ENCODE data around the gene ZNF236.
A peak's percentile ranks its signal among the peaks of the same experiment; 100 is the strongest.
"Not testable (repeated sequence)": the region's sequence is repeated elsewhere in the genome, so short reads cannot be mapped to it uniquely, and the experiment has no call there.

ZNF236 gene

DNA sequence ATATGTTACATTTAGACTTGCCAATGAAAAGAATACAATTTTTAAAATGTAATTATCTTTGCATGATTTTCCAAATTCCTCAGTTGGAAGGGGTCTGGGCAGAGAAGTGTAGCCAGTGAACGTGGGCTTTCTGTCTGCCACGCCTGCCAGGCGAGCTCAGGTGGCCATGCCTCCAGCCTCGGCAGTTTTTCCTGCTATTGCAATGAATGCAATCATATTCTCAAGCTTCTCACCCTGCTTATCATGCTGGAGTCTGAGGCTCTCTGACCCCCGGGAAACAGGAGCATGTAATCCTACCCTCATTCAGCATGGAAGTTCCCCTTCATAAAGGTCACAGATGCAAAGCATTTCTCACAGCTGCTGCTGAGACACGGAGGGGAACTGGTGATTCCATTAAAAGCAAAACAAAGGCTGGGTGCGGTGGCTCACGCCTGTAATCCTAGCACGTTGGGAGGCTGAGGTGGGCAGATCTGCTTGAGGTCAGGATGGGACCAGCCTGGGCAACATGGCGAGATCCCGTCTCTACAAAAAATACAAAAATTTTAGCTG is 155.4 kb downstream of the ZNF236 start:
- no peak for DNase-seq

DNA sequence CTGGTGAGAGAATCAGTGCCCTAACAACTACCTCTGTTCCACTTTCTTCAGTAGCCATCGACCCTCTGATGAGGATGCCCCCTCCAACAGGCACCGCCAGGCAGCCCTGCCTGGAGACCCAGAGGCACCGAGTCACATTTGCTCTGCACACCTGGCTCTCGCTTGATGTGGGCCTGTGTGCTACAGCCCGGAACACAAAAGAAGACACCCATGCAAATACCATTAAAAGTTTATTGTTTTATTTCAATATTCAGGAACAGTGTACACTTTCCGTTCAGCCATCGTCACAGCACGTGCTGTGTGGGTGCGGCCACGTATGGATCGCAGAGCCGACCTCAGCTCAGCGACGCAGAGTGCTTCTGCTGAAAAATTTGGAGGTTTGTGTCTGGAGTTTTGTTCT is 156.3 kb downstream of the ZNF236 start:
- no peak for DNase-seq

DNA sequence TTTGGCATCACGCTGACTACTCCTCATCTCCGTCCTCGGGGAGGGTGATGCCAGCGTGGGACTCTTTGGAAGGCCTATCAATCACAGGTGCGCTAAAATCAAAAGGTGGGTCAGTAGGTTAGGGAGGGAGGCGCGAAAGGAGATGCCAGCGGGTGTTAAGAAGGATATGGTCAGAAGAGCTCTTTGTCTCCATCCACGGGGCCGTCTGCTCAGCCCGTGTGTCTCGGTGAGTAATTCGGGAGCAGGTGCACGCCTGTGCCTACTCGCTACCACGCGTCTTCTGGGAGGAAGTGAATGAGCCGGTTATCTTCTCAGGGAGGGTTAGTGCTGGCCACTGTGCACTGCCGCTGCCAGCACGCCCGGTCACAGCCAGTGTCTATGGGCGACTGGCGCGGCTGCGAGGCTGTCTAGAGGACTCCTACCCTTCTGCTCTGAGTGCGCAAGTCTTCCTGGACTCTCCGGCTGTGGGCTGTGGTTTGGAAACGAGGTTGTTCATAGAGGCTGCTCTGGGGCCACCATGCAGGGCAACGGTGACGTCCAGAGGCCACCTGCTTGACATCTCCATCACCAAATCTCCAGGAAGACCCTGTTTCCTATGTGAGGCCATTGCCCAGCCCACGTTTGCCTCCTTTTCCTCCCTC is 156.9 kb downstream of the ZNF236 start:
- DNase-seq, result no peak

DNA sequence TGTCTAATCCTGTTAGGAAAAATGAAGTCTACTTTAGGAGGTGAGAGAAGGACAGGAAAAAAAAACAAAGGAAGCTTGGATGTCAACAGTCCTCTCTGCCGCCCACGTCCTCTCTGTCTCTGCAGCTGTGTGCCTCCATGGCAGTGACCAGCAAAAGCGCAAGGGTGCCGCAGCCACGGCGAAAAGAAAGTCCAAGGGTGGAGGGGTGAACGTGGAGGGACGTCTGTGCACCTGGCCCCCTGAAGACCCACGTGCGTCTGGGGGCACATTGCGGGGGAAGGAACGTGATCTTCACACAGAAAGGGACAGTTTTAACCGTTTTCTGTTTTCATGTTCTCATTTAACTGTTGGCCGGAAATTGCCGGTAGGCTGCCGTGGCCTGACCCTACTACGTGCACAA is 157.5 kb downstream of the ZNF236 start:
- DNase-seq, result no peak

DNA sequence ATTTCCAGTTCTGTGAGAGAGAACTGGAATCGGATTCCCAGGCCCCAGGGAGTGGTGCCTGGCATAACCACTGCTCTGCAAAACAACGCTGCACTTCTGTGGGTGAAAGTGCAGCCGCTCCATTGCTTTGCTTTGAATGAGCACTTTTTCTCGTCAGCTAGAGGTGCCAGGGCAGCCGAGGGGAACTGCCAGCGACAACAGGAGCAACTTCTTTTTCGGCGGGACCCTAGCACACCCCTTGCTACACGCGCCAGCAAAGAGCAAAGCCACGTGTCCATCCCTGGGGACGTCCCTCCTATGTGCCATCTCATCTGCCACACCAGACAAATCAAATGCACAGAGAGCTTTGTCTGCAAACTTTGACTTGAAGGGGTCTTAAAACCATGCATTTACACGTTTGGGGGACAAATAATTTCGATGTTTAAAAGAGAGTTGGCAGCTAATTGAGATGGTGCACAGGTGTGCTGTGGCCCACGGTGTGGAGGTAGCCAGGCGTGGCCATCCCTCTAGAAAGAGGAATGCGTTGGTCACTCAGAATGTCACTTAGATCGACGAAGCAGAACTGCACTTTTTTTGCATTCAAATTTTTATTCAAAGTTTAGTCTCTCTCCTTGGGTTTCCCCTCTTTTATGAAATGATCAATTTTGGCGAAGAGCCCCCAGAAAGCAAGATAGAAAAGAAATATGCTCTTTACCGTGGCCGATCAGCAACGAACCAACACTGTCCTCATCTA is 158.5 kb downstream of the ZNF236 start:
- no peak for DNase-seq

DNA sequence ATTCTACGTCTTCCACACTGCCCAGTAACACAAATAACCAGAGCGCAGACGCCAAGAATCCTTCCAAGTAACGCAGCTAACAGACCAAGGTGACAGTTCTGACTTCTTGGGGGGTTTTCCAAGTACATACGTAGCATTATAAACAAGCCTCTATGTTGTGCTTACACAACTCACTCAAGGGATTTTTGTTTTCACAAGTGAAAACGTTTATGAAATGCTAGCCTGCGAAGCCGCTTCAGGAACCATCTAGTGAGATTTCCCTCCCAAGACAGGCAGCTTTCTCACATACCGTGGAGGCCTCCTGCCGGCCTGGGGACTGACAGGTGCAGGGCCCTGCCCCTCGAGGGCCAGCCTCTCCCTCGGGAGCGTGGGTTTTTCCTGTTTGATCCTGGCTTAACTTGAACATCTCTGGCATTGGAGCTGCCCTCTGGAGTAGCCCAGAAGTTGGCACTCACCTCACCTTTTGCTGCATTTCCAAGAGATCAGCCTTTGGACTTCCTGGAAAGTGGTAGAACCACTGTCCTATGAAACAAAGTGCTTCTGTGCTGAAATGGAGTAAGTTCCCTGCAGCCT is 159.1 kb downstream of the ZNF236 start:
- DNase-seq, result no peak

DNA sequence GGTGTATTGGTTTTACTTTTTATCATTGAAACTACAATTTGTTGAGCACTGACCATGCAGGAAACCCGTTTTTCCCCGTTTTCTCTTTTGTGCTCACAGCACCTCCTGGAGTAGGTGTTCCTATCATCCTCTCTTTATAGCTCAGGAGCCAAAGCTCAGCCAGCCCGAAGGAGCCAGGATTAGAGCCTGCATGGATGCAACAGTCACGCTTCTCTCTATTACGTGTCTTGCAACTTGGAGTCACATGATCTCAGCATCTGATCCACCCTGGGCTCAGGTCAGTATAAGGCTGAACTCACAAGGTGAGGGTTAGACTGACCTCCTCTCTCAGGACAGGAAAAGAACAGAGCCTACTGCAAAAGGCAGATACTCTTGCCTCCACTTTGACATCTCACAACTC is 159.7 kb downstream of the ZNF236 start:
- DNase-seq, result no peak

DNA sequence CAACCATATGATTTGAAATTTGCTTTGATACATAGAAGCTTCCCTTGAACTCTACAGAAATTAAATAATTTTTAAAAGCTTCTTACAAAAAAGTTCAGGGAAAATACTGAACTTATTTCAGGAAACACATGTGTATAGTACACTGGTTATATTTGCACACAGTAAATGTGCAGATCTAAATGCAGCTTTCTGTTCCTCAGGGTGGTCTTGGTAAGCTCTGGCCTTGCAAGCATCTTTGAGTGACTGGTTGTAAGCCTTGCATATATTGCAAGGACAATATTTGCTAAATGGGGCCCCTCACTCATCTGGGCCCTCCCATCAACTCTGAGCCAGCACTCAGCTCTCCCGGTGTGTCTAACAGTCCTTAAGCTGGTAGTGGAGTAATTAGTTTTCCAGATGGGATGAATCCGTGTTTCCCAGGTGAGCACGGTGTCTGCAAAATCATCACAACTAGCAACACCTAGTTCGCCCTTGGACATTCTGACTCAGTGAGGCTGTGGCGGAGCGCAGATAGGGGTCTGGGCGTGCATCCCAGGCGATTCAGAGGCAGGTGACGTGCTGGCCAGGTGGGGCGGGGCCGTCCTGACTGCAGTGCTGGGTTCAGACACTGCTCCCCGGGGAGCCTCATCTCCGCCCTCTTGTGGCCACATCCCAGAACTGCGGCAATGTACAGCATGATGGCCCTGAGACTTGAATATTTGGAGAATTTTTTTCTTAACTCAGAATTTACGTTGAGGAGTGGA is 160.7 kb downstream of the ZNF236 start:
- DNase-seq, result peak; percentile 48

DNA sequence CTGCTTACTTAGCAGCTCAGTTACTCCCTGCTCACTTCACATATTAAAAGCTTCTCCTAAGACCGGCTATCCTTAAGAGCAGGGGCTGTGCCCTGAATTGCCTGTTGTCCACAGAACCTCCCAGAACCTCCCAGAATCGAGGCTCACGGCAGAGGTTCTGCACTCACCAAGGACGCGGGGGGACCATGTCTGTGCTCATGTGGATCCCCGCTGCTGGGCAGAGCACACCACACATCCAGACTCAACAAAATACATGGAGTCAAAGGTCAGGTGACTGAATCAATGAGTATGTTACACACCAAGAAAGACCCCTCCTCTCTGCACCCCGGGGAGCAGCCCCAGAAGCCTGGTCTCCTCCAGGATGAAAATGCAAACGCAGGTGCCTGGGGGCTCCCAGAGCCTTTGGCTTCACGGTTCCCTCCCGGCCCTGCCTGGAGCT is 161.3 kb downstream of the ZNF236 start:
- DNase-seq, result no peak

DNA sequence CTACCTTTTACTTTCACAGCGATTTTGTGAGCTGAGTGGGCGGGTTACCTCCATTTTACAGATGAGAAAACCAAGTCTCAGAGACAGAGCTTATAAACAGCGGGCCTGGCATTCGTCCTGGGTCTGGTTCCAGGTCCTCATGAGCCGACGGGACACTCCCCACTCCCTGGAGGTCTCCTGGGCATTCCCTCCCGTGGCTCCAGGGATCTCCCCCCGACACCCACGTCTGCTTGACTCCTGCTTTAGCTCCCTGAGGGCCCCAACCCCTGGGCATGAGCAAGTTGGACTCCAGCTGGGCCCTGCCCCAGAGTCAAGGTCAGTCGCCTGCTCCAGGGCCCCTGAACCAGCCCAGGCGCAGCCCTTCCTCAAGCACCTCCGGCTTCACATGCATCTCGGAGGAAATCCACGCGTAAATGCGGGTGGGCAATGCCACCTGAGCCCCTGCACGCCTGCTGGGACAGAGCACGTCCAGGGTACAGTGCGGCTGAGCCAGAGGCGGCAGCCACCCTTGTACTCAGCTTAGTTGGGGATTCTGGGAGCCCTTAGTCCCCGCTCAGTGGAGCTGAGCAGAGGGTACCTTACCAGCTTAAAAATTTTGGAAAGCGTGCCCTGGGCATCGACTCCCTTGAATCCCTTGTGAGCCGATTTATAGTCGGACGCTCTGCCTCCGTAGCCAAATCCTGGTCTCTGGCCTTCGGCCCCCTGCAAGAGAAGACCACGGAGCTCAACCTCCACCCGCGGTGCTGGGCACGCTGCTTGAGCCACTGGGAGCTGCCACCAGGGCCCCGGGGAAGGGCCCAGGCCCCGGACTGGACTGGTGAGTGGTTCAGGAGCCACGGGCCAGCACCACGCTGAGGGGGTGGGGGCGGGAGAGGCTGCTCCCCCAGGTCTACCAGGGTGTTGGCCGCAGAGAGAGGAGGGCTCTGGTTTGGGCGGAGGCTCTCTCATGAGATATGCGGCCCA is 162.1 kb downstream of the ZNF236 start:
- DNase-seq, result no peak

DNA sequence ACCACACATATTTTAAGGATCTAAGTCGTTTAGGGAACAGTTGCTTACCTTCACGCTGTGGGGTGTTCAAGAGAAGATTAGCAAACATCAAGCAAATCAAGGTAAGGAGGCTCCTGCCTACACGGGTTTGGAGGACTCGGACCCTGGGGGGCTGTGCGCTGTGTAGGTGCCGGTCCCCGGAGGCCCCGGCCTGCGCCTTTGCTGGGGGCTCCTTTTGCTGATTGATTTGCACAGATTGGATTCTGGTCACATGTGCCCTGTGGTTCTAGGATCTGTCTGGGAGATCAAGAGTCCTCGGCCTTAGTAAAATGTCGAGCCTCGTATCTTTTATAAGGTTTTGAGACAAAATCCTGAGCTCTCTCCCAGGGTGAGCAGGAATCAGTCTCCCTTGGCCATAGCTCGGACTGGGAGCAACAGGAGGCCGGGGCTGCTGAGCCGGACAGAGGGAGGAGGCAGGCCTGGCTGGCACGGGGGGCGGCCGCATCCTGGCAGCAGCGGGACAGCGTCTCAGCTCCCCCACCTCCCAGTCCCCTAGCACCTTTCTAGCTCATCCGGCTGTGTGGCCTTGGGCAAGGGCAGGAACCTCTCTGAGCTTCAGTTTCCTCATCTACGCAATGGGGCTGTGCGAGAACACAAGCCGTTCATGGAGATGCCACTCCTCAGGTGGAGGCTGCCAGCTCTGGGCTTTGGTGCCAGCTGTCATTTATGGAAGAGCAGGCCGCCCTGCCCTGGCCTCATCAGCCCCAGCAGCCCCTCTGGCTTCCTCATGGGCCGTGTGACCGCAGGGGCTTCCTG is 163.0 kb downstream of the ZNF236 start:
- DNase-seq, result no peak

DNA sequence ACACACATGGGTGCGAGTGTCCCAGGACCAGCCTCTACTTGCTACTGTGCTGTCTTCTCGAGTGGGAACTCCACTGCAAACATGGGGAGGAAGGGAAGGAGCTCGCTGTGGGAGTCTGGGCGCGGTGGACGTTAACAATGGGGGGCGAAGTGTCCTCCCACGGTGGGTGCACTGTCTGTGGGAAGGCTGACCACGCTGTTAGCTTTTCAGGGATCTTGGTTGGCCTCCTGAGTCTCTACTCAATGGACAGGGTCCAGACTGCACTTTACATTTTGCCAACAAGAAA is 163.5 kb downstream of the ZNF236 start:
- no peak for DNase-seq

DNA sequence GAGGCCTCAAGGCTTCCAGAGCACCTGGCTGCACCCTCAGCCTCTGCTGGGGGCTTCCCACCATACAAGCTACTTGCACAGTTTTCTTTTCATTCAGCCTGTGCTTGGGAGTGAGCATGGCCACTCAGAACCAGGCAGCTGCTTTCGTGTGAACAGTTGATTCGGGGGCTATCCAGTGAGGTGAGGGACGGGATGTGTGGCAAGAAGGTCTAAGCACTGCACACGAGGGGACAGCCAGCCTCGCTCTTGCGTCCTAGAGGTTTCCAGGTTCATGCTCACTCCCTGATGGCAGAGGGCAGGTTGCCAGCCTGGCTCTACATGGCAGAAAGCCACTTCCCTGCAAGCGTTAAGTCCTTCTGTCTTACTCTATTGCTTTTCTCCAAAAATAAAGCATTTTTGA is 164.0 kb downstream of the ZNF236 start:
- DNase-seq, result no peak

DNA sequence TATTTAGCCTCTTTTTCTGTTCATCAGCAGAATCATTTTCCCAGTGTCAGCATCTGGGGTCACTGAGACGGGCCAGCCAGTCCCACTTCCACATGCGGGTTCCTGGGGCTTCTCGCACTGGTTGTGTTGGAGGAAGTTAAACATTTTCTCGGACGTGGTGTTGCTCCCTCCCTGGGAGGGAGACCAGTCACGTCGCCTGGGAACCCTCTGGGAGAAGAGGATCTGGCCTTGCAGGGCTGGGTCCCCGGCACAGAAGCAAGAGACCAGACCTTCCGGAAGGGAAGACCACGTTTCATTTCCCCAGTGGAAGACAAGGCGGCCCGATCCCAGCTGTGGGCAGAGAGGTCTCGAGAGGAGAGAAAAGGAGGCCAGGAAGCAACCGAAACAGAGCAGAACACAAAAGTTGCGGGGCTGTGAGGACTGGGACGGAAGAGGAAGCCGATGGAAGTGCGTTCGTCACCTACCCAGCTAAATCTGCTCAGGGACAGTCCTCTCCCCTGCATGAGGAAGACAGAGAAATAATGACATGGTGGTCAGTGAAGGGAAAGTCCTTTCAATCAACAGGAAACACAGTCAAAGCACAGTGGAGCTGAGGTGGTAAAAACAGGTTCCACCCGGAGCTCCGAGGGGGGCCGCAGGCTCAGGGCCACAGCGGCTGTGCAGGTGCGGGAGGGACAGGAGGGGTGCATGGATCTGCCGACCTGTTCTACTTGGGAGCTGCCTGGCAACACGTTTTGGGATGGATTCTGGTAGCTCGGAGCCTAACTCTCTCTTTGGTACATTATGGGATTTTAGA is 165.9 kb downstream of the ZNF236 start:
- no peak for DNase-seq

DNA sequence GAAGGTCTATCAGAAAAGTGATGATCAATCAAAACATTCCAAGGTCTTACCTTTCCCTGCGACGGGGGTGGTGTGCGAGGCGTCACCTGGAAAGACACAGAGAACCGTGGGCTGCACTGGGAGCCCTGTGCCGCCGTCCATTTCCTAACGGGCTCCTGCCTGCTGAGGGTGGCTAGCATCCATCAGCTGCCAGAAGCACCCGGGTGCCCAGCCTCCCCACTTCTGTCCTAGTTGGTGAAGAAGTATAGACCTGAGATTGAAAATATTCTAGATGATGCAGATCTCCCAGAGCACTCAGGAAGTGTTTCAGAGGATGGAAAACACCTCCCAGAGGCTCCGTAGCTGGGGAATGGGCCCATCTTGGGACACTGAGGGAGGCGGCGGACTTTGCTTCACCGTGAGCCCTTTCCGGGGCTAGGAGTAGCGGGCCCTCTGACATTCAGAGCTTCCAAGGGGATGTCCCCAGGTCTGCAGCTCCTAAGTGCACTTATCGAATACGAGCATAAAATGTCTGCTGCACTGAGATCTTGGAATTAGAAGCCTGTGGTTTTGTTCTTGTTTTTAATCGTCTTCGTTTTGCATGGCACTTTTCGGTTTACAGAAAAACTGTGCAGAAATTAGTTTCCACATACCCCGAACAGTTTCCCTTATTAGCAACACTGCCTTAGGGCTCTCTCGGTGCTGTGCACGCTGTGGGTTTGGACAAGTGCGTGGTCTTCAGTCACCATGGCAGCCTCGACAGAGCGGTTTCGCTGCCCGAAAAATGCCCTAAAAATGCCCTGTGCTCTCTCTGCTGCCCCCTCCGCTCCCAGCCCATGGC is 166.7 kb downstream of the ZNF236 start:
- DNase-seq, result no peak

DNA sequence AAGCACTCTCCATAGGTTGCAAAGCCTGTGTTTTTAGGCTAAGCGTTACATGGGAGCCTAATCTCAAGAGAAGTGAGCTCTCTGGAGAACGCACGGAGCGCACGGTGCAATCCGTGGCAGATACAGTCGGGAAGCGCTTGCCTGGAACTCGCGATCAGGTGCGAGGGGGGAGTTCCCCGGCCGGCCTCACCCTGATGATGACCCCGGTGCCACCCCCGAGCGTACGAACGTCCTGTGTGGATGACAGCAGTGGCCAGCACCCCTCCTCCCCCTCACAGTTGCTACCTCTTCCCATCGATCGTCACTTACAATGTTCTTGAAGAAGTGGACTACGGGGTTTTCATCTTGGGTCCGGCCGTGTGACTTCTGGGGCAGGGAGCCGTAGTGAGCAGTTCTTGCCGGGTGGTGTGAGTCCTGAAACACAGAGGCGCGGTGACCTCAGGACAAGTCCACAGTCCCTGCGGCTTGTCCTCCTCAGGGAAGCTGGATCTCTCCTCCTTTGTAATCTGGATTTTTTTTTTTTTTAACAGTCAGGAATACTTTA is 167.4 kb downstream of the ZNF236 start:
- no peak for DNase-seq

DNA sequence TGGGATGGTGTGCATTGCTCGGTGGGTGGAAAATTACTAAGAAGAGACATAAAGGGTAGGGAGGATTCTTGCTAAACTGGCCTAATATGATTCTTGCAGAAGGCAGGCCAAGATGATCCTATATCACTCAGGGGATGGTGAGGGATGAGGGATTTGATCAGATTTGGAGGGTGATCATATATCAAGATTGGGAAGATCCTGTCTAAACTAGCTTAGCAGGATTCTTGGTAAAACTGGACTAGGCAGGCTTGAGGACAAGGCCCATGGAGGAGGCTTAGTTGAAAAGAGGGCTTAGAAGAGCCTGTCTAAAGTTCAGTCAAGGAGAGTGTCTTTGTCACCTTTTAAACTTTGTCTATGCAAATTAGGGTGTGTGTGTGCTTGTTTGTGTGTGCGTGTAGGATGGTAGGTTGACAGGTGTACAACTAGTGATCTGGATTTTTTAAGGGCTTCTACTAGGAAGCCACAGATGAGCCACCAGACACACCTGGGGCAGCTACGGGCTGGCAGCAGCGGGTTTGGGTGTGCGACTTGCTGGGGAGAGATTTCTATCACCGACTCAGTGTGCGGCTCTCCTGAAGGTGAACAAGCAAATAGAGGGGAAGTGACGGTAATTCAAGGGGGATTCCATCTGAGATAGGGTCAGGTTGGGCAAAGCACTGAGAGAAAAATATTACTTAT is 168.1 kb downstream of the ZNF236 start:
- DNase-seq, result not testable (repeated sequence)

DNA sequence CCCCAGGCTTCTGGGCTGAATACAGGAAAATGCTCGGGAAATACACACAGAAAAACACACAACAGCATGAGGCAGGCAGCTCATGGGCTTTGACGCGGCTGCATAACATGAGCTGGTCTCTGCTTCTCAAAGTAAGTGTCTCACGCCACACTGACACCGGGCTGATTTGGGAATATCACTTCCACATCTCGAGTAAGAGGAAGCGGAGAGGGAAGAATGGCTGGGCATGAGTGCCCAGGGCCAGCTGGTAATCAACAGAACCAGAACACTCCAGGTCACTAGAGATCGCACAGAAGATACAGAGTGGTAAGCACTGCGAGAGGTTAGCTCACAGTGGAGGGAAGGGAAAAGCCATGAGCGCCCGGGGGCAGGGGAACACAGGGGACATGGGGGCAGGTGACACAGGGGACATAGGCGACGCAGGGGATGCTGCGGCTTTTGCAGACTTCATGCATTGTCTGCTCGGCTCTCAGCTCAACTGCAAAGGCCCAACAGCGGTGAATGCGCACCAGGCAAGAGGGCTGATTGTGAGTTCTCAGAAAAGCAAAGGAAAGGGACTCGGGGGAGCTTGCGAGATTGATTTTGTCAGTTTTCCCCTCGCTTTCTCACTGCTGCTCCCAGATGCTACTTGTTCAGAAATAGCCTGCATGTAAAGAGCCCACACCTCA is 168.8 kb downstream of the ZNF236 start:
- no peak for DNase-seq
